PFSK-1 (cell line): ENCODE results near the gene DDX41.

Experiments
- POLR2AphosphoS5 ChIP-seq: IDR thresholded peaks from 2 replicates; pipeline ENCODE4 v1.6.1; 2012; ENCODE audit warnings: low read depth, mild to moderate bottlenecking, control low read depth, low read length, moderate library complexity
- SIN3A ChIP-seq: IDR thresholded peaks from 2 replicates; pipeline ENCODE4 v1.6.1; 2012; ENCODE audit warnings: mild to moderate bottlenecking, low read length, moderate library complexity, borderline replicate concordance; ENCODE audit not compliant: insufficient read depth
- TAF1 ChIP-seq: IDR thresholded peaks from 2 replicates; pipeline ENCODE4 v1.6.1; 2012; ENCODE audit warnings: low read length, control low read depth, borderline replicate concordance; ENCODE audit not compliant: insufficient read depth
- TF ChIP-seq, protein P1 (sequence below), 2 experiments: IDR thresholded peaks; 2 replicates each; pipeline versions ENCODE4 v1.6.1 to v1.8.0; 2011 to 2012; ENCODE audit warnings: low read depth in 2 of 2, low read length in 2 of 2, control low read depth in 1 of 2, inconsistent platforms in 1 of 2, mild to moderate bottlenecking in 1 of 2, moderate library complexity in 1 of 2; ENCODE audit not compliant: insufficient read depth in 1 of 2

DNA sequence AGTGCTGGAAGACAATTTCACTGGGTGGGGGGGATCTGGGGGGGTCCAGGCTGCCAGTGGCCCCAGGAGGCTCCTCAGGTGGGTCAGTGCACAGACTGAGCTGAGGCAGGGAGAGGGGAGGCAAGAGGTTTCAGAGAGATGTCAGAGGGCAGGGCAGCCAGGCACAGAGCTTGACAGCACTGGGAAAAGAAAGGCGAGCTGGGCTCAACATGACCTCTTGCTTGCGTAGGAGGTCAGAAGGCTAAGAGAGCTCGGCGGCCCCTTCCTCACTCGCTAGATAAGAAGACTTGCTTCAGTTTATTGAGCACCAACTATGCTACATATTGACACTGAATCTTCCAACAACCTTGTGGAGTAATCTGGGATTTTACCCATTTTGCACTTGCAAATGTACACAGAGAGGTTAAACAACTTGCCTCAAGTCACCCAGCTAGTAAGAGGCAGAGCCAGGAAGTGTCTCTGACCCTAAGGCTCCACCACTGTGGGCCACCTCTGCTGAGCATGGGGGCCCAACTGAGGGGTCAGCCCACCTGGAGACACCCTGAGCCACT lies 22.9 kb downstream of the DDX41 start:
- TF ChIP-seq, protein P1, sequence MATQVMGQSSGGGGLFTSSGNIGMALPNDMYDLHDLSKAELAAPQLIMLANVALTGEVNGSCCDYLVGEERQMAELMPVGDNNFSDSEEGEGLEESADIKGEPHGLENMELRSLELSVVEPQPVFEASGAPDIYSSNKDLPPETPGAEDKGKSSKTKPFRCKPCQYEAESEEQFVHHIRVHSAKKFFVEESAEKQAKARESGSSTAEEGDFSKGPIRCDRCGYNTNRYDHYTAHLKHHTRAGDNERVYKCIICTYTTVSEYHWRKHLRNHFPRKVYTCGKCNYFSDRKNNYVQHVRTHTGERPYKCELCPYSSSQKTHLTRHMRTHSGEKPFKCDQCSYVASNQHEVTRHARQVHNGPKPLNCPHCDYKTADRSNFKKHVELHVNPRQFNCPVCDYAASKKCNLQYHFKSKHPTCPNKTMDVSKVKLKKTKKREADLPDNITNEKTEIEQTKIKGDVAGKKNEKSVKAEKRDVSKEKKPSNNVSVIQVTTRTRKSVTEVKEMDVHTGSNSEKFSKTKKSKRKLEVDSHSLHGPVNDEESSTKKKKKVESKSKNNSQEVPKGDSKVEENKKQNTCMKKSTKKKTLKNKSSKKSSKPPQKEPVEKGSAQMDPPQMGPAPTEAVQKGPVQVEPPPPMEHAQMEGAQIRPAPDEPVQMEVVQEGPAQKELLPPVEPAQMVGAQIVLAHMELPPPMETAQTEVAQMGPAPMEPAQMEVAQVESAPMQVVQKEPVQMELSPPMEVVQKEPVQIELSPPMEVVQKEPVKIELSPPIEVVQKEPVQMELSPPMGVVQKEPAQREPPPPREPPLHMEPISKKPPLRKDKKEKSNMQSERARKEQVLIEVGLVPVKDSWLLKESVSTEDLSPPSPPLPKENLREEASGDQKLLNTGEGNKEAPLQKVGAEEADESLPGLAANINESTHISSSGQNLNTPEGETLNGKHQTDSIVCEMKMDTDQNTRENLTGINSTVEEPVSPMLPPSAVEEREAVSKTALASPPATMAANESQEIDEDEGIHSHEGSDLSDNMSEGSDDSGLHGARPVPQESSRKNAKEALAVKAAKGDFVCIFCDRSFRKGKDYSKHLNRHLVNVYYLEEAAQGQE (IDR thresholded peaks at IDR 0.05; ENCODE audit: insufficient read depth in 1 of 2, low read depth in 2 of 2, low read length in 2 of 2) = no peak
- no peak for TF ChIP-seq TAF1
- no peak for TF ChIP-seq POLR2AphosphoS5
- no peak for TF ChIP-seq SIN3A
